Epithelial cell of prostate (primary cell): Measurements from ENCODE around the gene SBF2.
"Not testable (repeated sequence)": the region's sequence is repeated elsewhere in the genome, so short reads cannot be mapped to it uniquely, and the experiment has no call there.

Experiments
- DNase-seq: peaks from one replicate; pipeline ENCODE4 v3.0.0-alpha.2; 2011; ENCODE audit warnings: low read depth, low spot score
- H3K27ac ChIP-seq: fragments of 450-650 bp; 2 replicates; pipeline ENCODE4 v1.5.1; 2017; ENCODE audit warnings: mild to moderate bottlenecking

Gene SBF2

DNA sequence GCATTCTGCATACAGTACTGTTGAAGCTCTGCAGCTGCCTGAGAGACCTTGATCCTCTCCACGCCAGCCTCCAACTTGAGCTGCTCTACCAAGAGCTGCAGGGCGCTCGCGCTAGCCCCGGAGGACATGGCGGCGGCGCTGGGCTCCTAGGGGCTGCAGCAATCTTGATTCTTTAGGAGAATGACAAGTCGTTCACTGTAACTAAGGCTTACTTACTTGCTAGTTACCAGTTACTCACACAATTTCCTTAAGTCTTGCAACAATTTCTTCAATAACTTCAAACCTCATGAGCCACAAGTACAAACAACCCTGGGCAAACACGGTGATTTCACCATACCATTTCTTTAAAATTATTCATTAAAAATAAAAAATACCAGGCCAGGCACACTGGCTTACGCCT, 21.9 kb downstream of the SBF2 start:
- H3K27ac ChIP-seq: no peak overlapping the region
- DNase-seq: no peak

DNA sequence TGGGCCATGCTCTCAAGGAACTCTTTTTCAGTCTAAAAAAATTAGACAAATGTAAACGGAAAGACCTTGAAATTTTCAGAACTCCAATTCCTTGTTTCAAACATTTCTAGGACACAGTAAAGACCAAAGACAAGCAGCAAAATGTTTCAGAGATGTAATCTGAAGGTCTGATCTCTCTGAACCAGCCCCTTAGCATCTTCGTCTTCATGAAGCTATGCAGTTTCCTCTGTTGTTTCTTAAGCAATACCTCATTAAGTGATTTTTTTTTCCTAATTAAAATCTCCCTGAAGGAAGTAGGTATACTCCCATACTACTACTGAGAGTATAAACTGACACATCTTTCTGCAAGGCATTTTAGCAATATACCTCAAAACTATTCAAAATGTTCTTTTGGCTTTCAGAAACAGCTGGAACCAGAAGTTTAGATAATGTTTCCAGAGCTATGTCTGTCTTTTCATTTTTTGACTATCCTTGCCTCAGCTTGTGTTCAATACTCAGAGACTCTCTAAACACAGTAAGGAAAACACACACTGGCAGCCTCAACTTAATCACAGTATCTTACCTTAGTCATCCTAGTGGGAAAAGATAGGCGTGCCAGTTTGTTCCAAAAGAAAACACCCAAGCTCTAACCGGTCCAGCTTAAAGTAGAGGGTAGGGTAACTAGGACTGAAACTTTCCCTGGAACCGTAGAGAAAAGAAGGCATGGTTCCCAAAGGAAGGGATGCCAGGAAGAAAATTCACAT, 25.1 kb downstream of the SBF2 start:
- no peak overlapping the region for H3K27ac ChIP-seq
- no peak for DNase-seq

DNA sequence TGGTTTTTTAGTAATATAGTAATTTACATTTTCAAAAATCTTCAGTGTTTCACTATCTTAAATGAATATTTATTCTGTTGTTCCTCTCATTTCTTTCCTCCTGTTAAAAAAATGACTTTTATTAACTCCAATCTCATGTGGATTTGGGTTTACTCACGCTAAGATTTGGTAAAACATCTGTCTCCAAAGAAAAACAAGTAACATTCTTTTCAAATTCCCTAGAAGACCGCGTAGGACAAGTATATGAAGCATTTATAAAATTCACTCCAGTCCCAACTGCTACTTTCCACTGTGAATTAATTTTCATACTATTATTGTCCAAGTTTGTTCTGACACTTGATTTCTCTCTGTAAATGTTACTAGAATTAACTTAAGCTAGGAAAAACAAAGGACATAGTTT, 26.2 kb downstream of the SBF2 start:
- H3K27ac ChIP-seq: no peak overlapping the region
- no peak for DNase-seq

DNA sequence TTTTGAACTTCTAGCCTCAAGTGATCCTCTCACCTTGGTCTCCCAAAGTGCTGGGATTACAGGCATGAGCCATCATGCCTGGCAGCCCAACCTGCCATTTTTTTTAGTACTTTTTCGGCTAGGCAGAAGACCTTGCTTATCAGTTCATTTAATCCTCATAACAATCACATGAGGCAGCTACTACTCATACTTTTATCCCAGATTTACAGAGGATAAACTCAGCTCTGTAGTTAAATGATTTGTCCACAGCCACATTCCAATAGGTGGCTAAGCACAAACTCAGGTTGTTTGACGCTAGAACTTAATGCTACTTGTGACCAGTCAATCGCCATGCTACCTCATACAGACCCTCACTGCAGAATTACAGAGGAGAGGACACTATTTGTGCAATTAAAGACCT, 28.1 kb downstream of the SBF2 start:
- DNase-seq: no peak
- H3K27ac ChIP-seq: no peak overlapping the region

DNA sequence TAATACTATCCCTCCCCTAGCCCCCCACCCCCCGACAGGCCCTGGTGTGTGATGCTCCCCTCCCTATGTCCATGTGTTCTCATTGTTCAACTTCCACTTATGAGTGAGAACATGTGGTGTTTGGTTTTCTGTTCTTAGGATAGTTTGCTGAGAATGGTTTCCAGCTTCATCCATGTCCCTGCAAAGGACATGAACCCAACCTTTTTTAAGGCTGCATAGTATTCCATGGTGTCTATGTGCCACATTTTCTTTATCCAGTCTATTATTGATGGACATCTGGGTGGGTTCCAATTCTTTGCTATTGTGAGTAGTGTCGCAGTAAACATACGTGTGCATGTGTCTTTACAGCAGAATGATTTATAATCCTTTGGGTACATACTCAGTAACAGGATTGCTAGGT, 29.3 kb downstream of the SBF2 start:
- H3K27ac ChIP-seq: not testable (repeated sequence)

DNA sequence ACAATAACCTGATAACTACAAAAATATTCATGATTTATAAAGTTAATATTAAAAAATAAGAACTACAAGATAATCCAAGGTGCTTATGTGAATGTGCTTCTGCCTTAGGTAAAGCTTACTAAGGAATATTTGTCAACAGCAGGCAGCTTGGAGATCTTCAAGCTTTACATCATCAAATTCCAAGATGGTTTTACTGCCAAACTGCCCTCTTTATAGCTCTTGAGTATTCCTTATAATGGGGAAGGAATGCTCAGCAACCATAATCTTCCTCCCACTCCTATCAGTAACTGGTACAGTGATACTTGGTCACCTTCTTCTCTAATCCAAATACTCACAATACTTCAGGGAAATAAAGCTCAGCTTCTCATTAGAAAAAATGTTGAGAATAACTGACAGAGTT, 30.1 kb downstream of the SBF2 start:
- DNase-seq: no peak
- H3K27ac ChIP-seq: no peak overlapping the region

More for the DNA sequence above, 29.3 kb downstream of the SBF2 start:
- not testable (repeated sequence) for DNase-seq

GRCh38 chr11:10261821-10262220, 32.2 kb downstream of the SBF2 start:
- peak overlapping the region; percentile 28 for H3K27ac ChIP-seq
- DNase-seq: no peak

DNA sequence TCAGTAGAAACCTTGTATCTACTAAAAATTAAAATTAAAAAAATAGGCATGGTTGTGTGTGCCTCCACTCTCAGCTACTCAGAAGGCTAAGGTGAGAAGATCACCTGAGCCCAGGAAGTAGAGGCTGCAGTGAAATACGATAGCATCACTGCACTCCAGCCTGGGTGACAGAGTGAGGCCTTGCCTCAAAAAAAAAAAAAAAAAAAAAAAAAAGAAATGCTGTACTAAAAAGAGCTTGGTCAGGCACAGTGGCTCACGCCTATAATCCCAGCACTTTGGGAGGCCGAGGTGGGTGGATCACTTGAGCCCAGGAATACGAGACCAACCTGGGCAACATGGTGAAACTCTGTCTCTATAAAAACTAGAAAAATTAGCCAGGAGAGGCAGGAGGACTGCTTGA, 36.5 kb downstream of the SBF2 start:
- H3K27ac ChIP-seq: no peak overlapping the region
- no peak for DNase-seq

- H3K27ac ChIP-seq: no peak overlapping the region
- no peak for DNase-seq
Measured at GRCh38 chr11:10255388-10256125, 38.5 kb downstream of the SBF2 start.

DNA sequence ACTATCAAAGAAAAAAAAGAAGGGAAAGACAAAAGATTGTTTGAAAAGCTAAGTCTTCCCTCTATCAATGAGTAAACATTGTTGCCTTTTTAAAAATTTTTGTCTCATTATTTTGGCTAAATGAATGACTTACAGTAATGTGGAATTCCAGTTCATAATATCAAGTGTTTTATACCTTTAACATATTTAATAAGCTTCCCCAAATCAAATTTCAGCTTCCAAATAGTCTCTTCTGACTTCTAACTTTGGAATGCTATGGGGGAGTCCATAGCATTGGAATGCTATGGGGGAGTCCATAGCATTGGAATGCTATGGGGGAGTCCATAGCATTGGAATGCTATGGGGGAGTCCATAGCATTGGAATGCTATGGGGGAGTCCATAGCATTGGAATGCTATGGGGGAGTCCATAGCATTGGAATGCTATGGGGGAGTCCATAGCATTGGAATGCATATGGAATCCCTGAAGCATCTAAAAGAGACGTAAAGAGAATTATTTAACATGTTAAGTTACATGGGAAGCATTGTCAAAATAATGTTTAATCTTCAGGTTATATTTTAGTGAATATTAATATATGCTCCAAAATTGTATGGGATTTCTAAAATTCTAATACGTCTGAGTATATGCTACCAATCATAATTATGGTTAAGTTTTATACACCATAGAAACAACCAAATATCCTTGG, 44.4 kb downstream of the SBF2 start:
- not testable (repeated sequence) for DNase-seq, H3K27ac ChIP-seq

GRCh38 chr11:10247011-10247410, 47.0 kb downstream of the SBF2 start:
- DNase-seq: no peak
- H3K27ac ChIP-seq: no peak overlapping the region

DNA sequence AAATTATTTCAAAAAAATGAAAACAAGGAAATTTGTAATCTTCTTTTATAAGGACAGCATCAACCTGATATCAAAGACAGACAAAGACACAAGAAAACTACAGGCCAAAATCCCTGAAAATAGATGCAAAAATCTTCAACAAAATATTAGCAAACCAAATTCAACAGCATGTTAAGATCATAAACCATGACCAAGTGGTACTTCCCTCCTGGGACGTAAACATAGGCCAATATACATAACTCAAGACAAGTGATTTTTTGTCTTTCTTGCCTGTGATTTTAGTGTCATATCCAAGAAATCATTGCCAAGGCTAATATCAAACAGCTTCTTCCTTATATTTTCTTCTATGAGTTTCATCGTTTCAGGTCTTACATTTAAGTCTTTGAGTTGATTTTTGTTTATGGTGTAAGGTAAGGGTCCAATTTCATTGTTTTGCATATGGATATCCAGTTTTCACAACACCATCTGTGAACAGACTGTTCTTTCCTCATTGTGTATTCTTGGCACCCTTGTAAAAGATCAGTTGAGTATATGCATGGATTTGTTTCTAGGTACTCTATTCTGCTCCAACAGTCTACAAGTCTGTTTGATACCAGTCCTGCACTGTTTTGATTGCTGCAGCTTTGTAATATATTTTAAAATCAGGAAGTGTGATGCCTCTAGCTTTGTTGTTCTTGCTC, 50.0 kb downstream of the SBF2 start:
- no peak overlapping the region for H3K27ac ChIP-seq

GRCh38 chr11:10236840-10237239, 57.2 kb downstream of the SBF2 start:
- H3K27ac ChIP-seq: no peak overlapping the region
- no peak for DNase-seq

More for the DNA sequence above, 50.0 kb downstream of the SBF2 start:
- DNase-seq: no peak

DNA sequence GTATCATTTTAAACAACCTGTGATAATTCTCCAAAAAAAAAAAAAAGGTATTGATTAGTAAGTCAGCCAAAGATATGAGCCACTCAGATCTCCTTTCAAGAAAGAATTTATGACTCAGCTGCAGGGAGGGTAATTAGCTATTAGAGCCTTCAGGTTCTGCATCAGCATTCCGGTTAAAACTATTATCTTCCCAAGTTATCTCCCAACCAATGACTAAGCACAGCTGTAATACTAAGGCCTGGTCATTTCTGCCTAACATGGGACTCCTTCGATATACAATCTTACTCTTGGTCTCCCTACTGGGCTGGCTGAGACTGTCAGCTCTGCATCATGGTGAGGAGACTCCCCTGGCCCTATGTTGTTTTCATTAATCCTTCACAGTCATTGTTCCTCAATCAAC, 60.4 kb downstream of the SBF2 start:
- H3K27ac ChIP-seq: peak overlapping the region; percentile 26
- peak; percentile 24 for DNase-seq

DNA sequence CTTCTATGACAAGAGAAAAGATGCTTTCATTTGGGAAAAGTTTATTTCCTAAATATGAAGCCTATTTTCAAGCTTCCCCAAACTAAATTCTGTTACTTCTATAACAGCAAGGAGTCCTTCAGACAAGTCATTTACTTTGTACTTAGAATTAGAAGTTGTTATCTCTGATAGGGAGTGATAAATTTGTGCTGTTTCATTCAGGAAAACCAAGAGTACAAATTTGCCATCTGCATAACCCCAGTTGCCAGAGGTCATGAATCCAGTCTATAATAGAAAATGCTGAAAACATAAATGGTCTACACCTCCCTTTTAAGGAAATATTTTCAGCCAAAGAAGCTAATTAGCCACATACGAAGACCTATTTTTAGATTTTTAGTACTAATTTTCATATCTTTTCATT, 61.3 kb downstream of the SBF2 start:
- no peak overlapping the region for H3K27ac ChIP-seq
- DNase-seq: no peak

DNA sequence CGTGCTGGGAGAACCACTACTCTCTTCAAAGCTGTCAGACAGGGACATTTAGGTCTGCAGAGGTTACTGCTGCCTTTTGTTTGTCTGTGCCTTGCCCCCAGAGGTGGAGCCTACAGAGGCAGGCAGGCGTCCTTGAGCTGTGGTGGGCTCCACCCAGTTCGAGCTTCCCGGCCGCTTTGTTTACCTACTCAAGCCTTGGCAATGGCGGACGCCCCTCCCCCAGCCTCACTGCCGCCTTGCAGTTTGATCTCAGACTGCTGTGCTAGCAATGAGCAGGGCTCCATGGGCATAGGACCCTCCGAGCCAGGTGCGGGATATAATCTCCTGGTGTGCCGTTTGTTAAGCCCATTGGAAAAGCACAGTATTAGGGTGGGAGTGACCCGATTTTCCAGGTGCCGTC, 62.2 kb downstream of the SBF2 start:
- not testable (repeated sequence) for H3K27ac ChIP-seq, DNase-seq

DNA sequence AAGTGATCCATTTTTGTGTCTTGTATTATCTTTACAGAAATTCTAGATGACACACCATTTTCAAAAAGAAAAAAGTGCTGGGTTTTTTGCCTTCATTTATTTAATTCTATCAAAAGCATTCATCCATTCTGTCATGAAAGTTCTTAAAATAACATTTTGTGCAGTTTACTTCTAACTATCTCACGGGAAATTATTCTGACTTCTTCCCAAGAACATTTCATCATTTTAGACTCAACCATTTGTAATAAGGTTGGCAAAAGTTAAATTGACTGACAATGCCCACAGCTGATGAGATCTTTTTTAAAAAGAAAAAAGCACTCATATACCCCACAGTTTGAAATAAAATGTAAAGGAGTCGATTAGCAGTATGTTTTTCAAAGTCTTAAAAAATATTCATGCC, 68.5 kb downstream of the SBF2 start:
- no peak for DNase-seq
- H3K27ac ChIP-seq: no peak overlapping the region

- H3K27ac ChIP-seq: no peak overlapping the region
- no peak for DNase-seq
Measured at GRCh38 chr11:10222399-10222798, 71.6 kb downstream of the SBF2 start.

DNA sequence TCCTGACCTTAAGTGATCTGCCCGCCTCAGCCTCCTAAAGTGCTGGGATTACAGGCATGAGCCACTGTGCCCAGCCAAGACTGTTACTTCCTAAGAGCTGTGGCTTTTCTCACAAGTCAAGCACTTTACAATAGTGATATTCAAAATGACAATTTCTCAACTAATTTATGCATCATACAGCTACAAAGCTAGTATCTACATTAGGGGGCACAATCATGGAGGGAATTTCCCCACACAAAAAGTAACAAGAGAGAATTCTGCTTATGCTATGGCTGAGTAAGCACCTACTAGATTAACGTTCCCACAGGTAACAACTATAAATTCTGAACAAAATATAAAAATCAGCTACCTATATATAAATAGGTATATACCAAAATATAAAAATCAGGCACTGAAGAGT, 72.7 kb downstream of the SBF2 start:
- H3K27ac ChIP-seq: no peak overlapping the region
- no peak for DNase-seq

- no peak for DNase-seq
- H3K27ac ChIP-seq: no peak overlapping the region
Measured at GRCh38 chr11:10211470-10211869, 82.5 kb downstream of the SBF2 start.

DNA sequence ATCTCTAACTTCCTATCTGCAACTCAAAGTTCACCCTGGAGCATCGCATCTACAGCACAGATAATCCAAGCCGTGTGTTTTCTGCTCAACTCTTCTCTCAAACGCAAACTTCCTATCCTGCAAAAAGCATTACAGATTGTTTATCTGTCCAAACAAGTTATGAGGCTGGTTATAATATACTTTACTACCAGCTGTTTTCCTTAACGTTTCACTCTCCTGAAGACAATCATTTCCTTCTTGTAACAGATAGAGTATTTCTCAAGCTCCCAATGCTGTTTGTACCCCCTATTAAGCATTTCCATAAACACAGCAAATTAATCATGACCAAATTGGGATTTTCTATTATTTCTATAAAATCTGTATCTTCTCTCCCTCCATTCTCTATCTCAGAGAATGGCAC, 84.7 kb downstream of the SBF2 start:
- H3K27ac ChIP-seq: no peak overlapping the region
- DNase-seq: no peak
